Measurements from ENCODE around the gene SERGEF.

SERGEF gene

DNA sequence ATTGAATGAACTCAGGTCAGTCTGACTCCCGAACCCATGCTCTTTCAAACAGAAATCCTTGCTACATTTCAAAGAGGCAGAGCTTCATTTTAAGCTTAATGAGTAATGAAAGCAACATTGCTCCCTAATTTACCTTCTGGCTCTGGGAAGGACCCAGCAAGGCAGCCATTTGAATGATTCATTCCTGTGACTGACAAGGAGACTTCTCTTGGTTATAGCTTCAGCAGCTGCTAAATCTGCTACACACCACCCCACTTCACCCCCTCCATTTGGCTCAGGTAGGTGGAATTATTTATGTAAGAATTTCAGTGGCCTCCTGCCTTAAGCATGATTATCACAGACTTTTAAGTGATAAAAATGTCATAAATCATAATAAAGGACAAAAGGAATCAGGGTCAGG, 160.6 kb downstream of the SERGEF start:
- no peak overlapping the region for H3K4me3 ChIP-seq (ENCODE audit: low read depth, low read length)
- in situ Hi-C loops (cut with HindIII; ENCODE audit: low sequenced_read_pairs), result no loop called here
- DNase-seq (ENCODE audit: low read depth), result no peak
- TF ChIP-seq, protein P1, sequence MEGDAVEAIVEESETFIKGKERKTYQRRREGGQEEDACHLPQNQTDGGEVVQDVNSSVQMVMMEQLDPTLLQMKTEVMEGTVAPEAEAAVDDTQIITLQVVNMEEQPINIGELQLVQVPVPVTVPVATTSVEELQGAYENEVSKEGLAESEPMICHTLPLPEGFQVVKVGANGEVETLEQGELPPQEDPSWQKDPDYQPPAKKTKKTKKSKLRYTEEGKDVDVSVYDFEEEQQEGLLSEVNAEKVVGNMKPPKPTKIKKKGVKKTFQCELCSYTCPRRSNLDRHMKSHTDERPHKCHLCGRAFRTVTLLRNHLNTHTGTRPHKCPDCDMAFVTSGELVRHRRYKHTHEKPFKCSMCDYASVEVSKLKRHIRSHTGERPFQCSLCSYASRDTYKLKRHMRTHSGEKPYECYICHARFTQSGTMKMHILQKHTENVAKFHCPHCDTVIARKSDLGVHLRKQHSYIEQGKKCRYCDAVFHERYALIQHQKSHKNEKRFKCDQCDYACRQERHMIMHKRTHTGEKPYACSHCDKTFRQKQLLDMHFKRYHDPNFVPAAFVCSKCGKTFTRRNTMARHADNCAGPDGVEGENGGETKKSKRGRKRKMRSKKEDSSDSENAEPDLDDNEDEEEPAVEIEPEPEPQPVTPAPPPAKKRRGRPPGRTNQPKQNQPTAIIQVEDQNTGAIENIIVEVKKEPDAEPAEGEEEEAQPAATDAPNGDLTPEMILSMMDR (IDR thresholded peaks at IDR 0.05; ENCODE audit: low read depth, low read length, missing control alignments), result no peak

DNA sequence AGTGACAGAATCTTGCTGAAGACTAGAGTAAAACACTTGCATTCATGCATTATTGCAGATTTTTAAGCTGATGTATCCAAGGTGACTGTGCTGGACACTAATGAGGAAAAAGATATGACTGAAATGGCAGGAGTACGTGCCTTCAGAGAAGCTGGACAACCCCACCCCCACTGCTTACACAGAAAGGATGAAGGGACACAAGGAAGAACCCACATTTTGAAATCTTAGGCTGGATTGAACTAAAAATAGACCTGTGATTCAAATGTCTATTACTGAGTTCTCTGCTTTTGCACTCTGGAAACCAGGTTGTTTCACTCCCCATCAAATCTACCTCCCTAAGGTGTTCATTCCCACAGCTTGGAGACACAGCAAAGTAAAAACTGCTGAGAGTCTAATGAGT, 161.2 kb downstream of the SERGEF start:
- TF ChIP-seq, protein P1 (IDR thresholded peaks at IDR 0.05; ENCODE audit: low read depth, low read length, missing control alignments), result no peak
- no peak overlapping the region for H3K4me3 ChIP-seq (ENCODE audit: low read depth, low read length)
- in situ Hi-C loops (cut with HindIII; ENCODE audit: low sequenced_read_pairs), result no loop called here
- no peak for DNase-seq (ENCODE audit: low read depth)

DNA sequence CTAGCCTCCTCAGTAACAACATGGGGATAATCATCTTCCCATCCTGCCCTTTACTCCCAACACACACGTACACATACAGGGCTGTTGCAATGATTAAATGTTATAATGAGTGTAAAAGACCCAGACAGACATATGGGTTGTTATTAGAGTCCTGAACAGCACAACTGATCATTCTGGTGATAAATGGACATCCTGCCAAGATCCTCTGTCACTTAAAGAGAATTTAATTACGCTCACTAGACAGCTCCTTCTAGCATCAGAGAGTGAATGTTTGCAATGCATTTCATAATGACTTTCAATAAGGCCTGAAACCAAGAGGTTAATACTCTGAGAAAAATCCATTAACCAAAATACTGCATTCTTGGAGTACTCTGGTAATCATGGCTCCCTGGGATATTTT, 162.5 kb downstream of the SERGEF start:
- in situ Hi-C loops (cut with HindIII; ENCODE audit: low sequenced_read_pairs), result no loop called here
- no peak for DNase-seq (ENCODE audit: low read depth)
- H3K4me3 ChIP-seq (ENCODE audit: low read depth, low read length), result no peak overlapping the region
- TF ChIP-seq, protein P1 (IDR thresholded peaks at IDR 0.05; ENCODE audit: low read depth, low read length, missing control alignments), result no peak

DNA sequence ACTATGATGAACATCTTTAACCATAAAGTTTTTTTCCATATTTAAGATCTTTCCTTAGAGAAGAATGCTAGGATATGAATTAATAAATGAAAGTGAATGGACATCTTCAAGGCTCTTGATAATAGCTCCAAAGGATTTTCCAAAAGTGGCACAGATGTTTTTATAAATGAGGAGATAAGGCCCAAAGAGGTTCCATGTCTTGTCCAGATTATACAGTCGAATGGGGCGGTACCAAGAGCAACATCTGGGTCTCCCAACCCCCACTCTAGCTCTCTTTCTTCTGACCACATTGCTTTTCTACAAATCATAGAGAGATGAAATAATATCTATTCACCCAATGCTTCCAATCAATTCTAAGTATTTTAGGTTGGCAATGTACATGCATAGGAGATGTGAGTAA, 164.1 kb downstream of the SERGEF start:
- H3K4me3 ChIP-seq (ENCODE audit: low read depth, low read length), result no peak overlapping the region
- in situ Hi-C loops (cut with HindIII; ENCODE audit: low sequenced_read_pairs), result no loop called here
- TF ChIP-seq, protein P1 (IDR thresholded peaks at IDR 0.05; ENCODE audit: low read depth, low read length, missing control alignments), result no peak
- no peak for DNase-seq (ENCODE audit: low read depth)

- no peak overlapping the region for H3K4me3 ChIP-seq (ENCODE audit: low read depth, low read length)
- TF ChIP-seq, protein P1 (IDR thresholded peaks at IDR 0.05; ENCODE audit: low read depth, low read length, missing control alignments), result peak; percentile 41
- in situ Hi-C loops (cut with HindIII; ENCODE audit: low sequenced_read_pairs), result no loop called here
- DNase-seq (ENCODE audit: low read depth), result peak; percentile 18
Observed at GRCh38 chr11:17846852-17847453, 165.9 kb downstream of the SERGEF start.

- in situ Hi-C loops (cut with HindIII; ENCODE audit: low sequenced_read_pairs), result no loop called here
- H3K4me3 ChIP-seq (ENCODE audit: low read depth, low read length), result no peak overlapping the region
- peak; percentile 79 for DNase-seq (ENCODE audit: low read depth)
- TF ChIP-seq, protein P1 (IDR thresholded peaks at IDR 0.05; ENCODE audit: low read depth, low read length, missing control alignments), result no peak
Observed at GRCh38 chr11:17845431-17845881, 167.4 kb downstream of the SERGEF start.
